Measurements from ENCODE around the gene SLC25A48. TPM values are rescaled to one million over a fixed set of nuclear protein-coding genes. Genes with fewer than 3 reads are reported as not detected.
A peak's percentile ranks its signal among the peaks of the same experiment; 100 is the strongest.

SLC25A48 gene
- total RNA-seq (not detected), total RNA-seq (0 to 0.10 (median 0) reads per million in 29 experiments)
- not detected for total RNA-seq (2013)

GRCh38 chr5:135834639-135835529 is at the start of gene SLC25A48:
Gene SLC25A48, plus strand, starts transcription at chr5:135834663. Its CDS starts 185 bp downstream, at chr5:135834848.
- Histone ChIP-seq H3K4me3 (ENCODE audit: control insufficient read depth in 1 of 2, extremely low read depth in 1 of 2, low read length in 1 of 2) (no peak within 1 kb of the TSS), H3K27ac (ENCODE audit: low read length) (no peak within 1 kb of the TSS), H3K36me3 (ENCODE audit: control insufficient read depth in 2 of 2, extremely low read depth in 1 of 2, insufficient read depth in 1 of 2, low read length in 1 of 2) (no peaks in the 10 kb centered on the region), H3K4me1 (ENCODE audit: control insufficient read depth in 1 of 2, extremely low read depth in 1 of 2, insufficient read depth in 2 of 2, low read length in 2 of 2) (peaks cover 0 to 9% of the 10 kb centered on the region in 2 experiments), H3K9me3 (no peaks in the 10 kb centered on the region), H3K27me3 (replicated peaks in 1 of 2; ENCODE audit: control insufficient read depth in 2 of 2, extremely low read depth in 1 of 2, insufficient read depth in 2 of 2, low read length in 1 of 2) (peaks cover 4 to 61% of the 10 kb centered on the region in 2 experiments)
- DNase-seq: peak in 2 of 35 experiments; percentile 2 to 17
- ChIA-PET POLR2A (interaction anchor here in 1 of 2 donors (0.6 kb wide), 1 partner anchor 92 kb away, joined by 9 read pairs; no protein-coding TSS in a partner anchor), CTCF (no interaction called here)
- Mint-ChIP-seq H3K9me3 (peaks cover 0 to 6% (median 0%) of the 10 kb centered on the region in 3 donors), H3K27me3 (peaks cover 33 to 61% of the 10 kb centered on the region in 2 donors), H3K27ac (peak within 1 kb of the TSS in 1 of 2 donors; percentile 20), H3K36me3 (no peaks in the 10 kb centered on the region), H3K4me3 (peak within 1 kb of the TSS in 1 of 3 donors; percentile 19), H3K4me1 (peaks cover 4 to 6% (median 5%) of the 10 kb centered on the region in 3 donors)
- 5% methylated on average over 68 of the region's 68 CpGs for WGBS (ENCODE audit: insufficient coverage)
- ATAC-seq (replicated peaks in 1 of 4): peak in 1 of 4 experiments; percentile 27

GRCh38 chr5:135800656-135801055 is 33.8 kb upstream of the SLC25A48 start:
- H3K4me3 Mint-ChIP-seq: no peak overlapping the region
- H3K4me1 Mint-ChIP-seq: no peaks in the 10 kb centered on the region
- Histone ChIP-seq H3K36me3 (ENCODE audit: control insufficient read depth in 2 of 2, extremely low read depth in 1 of 2, insufficient read depth in 1 of 2, low read length in 1 of 2) (no peaks in the 10 kb centered on the region), H3K27me3 (replicated peaks in 1 of 2; ENCODE audit: control insufficient read depth in 2 of 2, extremely low read depth in 1 of 2, insufficient read depth in 2 of 2, low read length in 1 of 2) (peaks cover 0 to 5% of the 10 kb centered on the region in 2 experiments), H3K4me1 (ENCODE audit: control insufficient read depth in 1 of 2, extremely low read depth in 1 of 2, insufficient read depth in 2 of 2, low read length in 2 of 2) (no peaks in the 10 kb centered on the region), H3K27ac (ENCODE audit: low read length) (no peak overlapping the region), H3K4me3 (ENCODE audit: control insufficient read depth in 1 of 2, extremely low read depth in 1 of 2, low read length in 1 of 2) (no peak overlapping the region), H3K9me3 (no peaks in the 10 kb centered on the region)
- ATAC-seq (replicated peaks in 1 of 4): no peak
- DNase-seq: no peak
- H3K9me3 Mint-ChIP-seq: peaks cover 0 to 6% (median 0%) of the 10 kb centered on the region in 3 donors
- H3K27me3 Mint-ChIP-seq: peaks cover 19 to 32% of the 10 kb centered on the region in 2 donors
- no peak overlapping the region for H3K27ac Mint-ChIP-seq
- POLR2A ChIA-PET: no interaction called here
- H3K36me3 Mint-ChIP-seq: no peaks in the 10 kb centered on the region
- CTCF ChIA-PET: no interaction called here
- no CpG with 5 or more reads among the region's 10 CpGs for WGBS (ENCODE audit: insufficient coverage)

GRCh38 chr5:135810188-135810943 is 24.1 kb upstream of the SLC25A48 start:
- Histone ChIP-seq H3K27me3 (replicated peaks in 1 of 2; ENCODE audit: control insufficient read depth in 2 of 2, extremely low read depth in 1 of 2, insufficient read depth in 2 of 2, low read length in 1 of 2) (peaks cover 0 to 16% of the 10 kb centered on the region in 2 experiments), H3K36me3 (ENCODE audit: control insufficient read depth in 2 of 2, extremely low read depth in 1 of 2, insufficient read depth in 1 of 2, low read length in 1 of 2) (no peaks in the 10 kb centered on the region), H3K9me3 (no peaks in the 10 kb centered on the region), H3K4me3 (ENCODE audit: control insufficient read depth in 1 of 2, extremely low read depth in 1 of 2, low read length in 1 of 2) (no peak overlapping the region), H3K27ac (ENCODE audit: low read length) (no peak overlapping the region), H3K4me1 (ENCODE audit: control insufficient read depth in 1 of 2, extremely low read depth in 1 of 2, insufficient read depth in 2 of 2, low read length in 2 of 2) (no peaks in the 10 kb centered on the region)
- CTCF ChIA-PET: no interaction called here
- no peak for DNase-seq
- no peaks in the 10 kb centered on the region for H3K9me3 Mint-ChIP-seq
- H3K36me3 Mint-ChIP-seq: no peaks in the 10 kb centered on the region
- POLR2A ChIA-PET: no interaction called here
- no peak overlapping the region for H3K27ac Mint-ChIP-seq
- no peaks in the 10 kb centered on the region for H3K4me1 Mint-ChIP-seq
- H3K4me3 Mint-ChIP-seq: no peak overlapping the region
- WGBS (ENCODE audit: insufficient coverage): 82% methylated on average over 7 of the region's 7 CpGs
- no peak for ATAC-seq (replicated peaks in 1 of 4)
- H3K27me3 Mint-ChIP-seq: peaks cover 24 to 28% of the 10 kb centered on the region in 2 donors

GRCh38 chr5:135811007-135811406 is 23.5 kb upstream of the SLC25A48 start:
- DNase-seq: no peak
- Mint-ChIP-seq H3K36me3 (no peaks in the 10 kb centered on the region), H3K27me3 (peaks cover 24 to 31% of the 10 kb centered on the region in 2 donors), H3K4me1 (no peaks in the 10 kb centered on the region), H3K9me3 (no peaks in the 10 kb centered on the region), H3K27ac (no peak overlapping the region), H3K4me3 (no peak overlapping the region)
- WGBS (ENCODE audit: insufficient coverage): 83% methylated on average over 1 of the region's 4 CpGs
- ChIA-PET POLR2A (no interaction called here), CTCF (no interaction called here)
- Histone ChIP-seq H3K27ac (ENCODE audit: low read length) (no peak overlapping the region), H3K36me3 (ENCODE audit: control insufficient read depth in 2 of 2, extremely low read depth in 1 of 2, insufficient read depth in 1 of 2, low read length in 1 of 2) (no peaks in the 10 kb centered on the region), H3K4me1 (ENCODE audit: control insufficient read depth in 1 of 2, extremely low read depth in 1 of 2, insufficient read depth in 2 of 2, low read length in 2 of 2) (no peaks in the 10 kb centered on the region), H3K9me3 (no peaks in the 10 kb centered on the region), H3K4me3 (ENCODE audit: control insufficient read depth in 1 of 2, extremely low read depth in 1 of 2, low read length in 1 of 2) (no peak overlapping the region), H3K27me3 (replicated peaks in 1 of 2; ENCODE audit: control insufficient read depth in 2 of 2, extremely low read depth in 1 of 2, insufficient read depth in 2 of 2, low read length in 1 of 2) (peaks cover 0 to 16% of the 10 kb centered on the region in 2 experiments)
- no peak for ATAC-seq (replicated peaks in 1 of 4)

GRCh38 chr5:135813758-135814157 is 20.7 kb upstream of the SLC25A48 start:
- H3K36me3 Mint-ChIP-seq: no peaks in the 10 kb centered on the region
- H3K27ac Mint-ChIP-seq: no peak overlapping the region
- ATAC-seq (replicated peaks in 1 of 4): no peak
- H3K36me3 ChIP-seq (ENCODE audit: control insufficient read depth in 2 of 2, extremely low read depth in 1 of 2, insufficient read depth in 1 of 2, low read length in 1 of 2): no peaks in the 10 kb centered on the region
- peaks cover 19 to 26% of the 10 kb centered on the region in 2 donors for H3K27me3 Mint-ChIP-seq
- 100% methylated on average over 4 of the region's 7 CpGs for WGBS (ENCODE audit: insufficient coverage)
- no peaks in the 10 kb centered on the region for H3K4me1 ChIP-seq (ENCODE audit: control insufficient read depth in 1 of 2, extremely low read depth in 1 of 2, insufficient read depth in 2 of 2, low read length in 2 of 2)
- no peaks in the 10 kb centered on the region for H3K4me1 Mint-ChIP-seq
- H3K27me3 ChIP-seq (replicated peaks in 1 of 2; ENCODE audit: control insufficient read depth in 2 of 2, extremely low read depth in 1 of 2, insufficient read depth in 2 of 2, low read length in 1 of 2): peaks cover 0 to 16% of the 10 kb centered on the region in 2 experiments
- ChIA-PET POLR2A (no interaction called here), CTCF (no interaction called here)
- no peaks in the 10 kb centered on the region for H3K9me3 ChIP-seq
- DNase-seq: no peak
- no peak overlapping the region for H3K4me3 ChIP-seq (ENCODE audit: control insufficient read depth in 1 of 2, extremely low read depth in 1 of 2, low read length in 1 of 2)
- no peak overlapping the region for H3K4me3 Mint-ChIP-seq
- H3K27ac ChIP-seq (ENCODE audit: low read length): no peak overlapping the region
- H3K9me3 Mint-ChIP-seq: no peaks in the 10 kb centered on the region

GRCh38 chr5:135814316-135814715 is 20.1 kb upstream of the SLC25A48 start:
- Histone ChIP-seq H3K27me3 (replicated peaks in 1 of 2; ENCODE audit: control insufficient read depth in 2 of 2, extremely low read depth in 1 of 2, insufficient read depth in 2 of 2, low read length in 1 of 2) (peaks cover 0 to 13% of the 10 kb centered on the region in 2 experiments), H3K27ac (ENCODE audit: low read length) (no peak overlapping the region), H3K4me1 (ENCODE audit: control insufficient read depth in 1 of 2, extremely low read depth in 1 of 2, insufficient read depth in 2 of 2, low read length in 2 of 2) (no peaks in the 10 kb centered on the region), H3K9me3 (no peaks in the 10 kb centered on the region), H3K4me3 (ENCODE audit: control insufficient read depth in 1 of 2, extremely low read depth in 1 of 2, low read length in 1 of 2) (no peak overlapping the region), H3K36me3 (ENCODE audit: control insufficient read depth in 2 of 2, extremely low read depth in 1 of 2, insufficient read depth in 1 of 2, low read length in 1 of 2) (no peaks in the 10 kb centered on the region)
- no peaks in the 10 kb centered on the region for H3K9me3 Mint-ChIP-seq
- DNase-seq (no peak), ATAC-seq (replicated peaks in 1 of 4) (no peak)
- WGBS (ENCODE audit: insufficient coverage): no CpG with 5 or more reads among the region's 3 CpGs
- H3K4me1 Mint-ChIP-seq: no peaks in the 10 kb centered on the region
- H3K36me3 Mint-ChIP-seq: no peaks in the 10 kb centered on the region
- H3K4me3 Mint-ChIP-seq: no peak overlapping the region
- peaks cover 18 to 26% of the 10 kb centered on the region in 2 donors for H3K27me3 Mint-ChIP-seq
- ChIA-PET POLR2A (no interaction called here), CTCF (no interaction called here)
- no peak overlapping the region for H3K27ac Mint-ChIP-seq

Measured in T-cell (primary cell).